HG02642 (cell line): ENCODE data around the gene ZDHHC20.
"Not testable (repeated sequence)": the region's sequence is repeated elsewhere in the genome, so short reads cannot be mapped to it uniquely, and the experiment has no call there.

ENCODE experiments used
- ATAC-seq: cut with Tn5 transposase; IDR thresholded peaks from one replicate; pipeline ENCODE4 v1.9.1; 2021; ENCODE audit warnings: mild to moderate bottlenecking; ENCODE audit not compliant: unreplicated experiment, poor library complexity

The ZDHHC20 gene

DNA sequence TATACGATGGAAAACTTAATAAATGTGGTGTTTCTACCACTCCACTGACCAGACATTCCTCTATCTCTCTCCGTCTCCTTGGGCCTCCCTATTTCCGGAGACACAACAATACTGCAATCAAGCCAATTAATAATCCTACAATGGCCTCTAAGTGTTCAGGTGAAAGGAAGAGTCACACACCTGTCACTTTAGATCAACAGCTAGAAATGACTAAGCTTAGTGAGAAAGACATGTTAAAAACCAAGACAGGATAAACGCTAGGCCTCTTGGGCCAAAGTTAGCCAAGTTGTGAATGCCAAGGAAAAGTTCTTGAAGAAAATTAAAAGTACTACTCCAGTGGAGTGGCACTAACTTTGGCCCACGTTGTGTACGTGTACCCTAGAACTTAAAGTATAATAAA, 22.5 kb downstream of the ZDHHC20 start:
- ATAC-seq, result no peak

- peak; percentile 99 for ATAC-seq
These were observed 23.4 kb downstream of the ZDHHC20 start for GRCh38 chr13:21435687-21436151.

GRCh38 chr13:21435231-21435630, 23.9 kb downstream of the ZDHHC20 start:
- no peak for ATAC-seq

- no peak for ATAC-seq
These were observed 24.5 kb downstream of the ZDHHC20 start for GRCh38 chr13:21434588-21434987.

DNA sequence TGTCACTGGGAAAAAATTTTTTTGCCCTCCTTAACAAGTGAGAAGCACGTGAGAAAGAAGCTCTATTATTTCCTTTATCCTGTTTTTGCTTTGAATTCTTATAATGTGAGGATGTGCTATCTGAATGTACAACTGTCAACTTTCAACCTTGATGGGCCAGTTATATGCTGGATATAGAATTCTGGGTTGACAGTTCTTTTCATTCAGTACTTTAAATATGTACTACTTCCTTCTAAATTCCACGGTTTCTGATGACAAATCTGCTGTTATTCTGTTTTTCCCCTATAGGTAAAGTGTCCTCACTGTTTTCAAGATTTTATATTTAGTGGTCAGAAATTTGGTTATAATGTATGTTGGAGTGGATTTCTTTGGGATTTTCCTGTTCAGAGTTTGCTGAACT, 29.9 kb downstream of the ZDHHC20 start:
- ATAC-seq, result no peak

DNA sequence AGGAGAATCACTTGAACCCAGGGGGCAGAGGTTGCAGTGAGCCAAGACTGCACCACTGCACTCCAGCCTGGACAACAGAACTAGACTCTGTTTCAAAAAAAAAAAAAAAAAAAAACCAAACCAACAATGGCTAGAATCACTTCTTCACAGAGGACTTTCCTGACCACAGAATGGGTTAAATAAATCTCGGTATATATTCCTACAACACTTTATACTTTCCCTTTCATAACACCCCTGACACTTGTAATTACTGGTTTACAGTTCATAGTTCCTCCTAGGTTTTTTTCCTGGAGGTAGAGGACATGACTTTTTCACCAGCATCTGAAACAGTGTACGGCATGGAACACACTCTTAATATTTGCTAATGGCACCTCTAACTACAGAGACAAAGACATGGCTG, 31.4 kb downstream of the ZDHHC20 start:
- ATAC-seq, result no peak

DNA sequence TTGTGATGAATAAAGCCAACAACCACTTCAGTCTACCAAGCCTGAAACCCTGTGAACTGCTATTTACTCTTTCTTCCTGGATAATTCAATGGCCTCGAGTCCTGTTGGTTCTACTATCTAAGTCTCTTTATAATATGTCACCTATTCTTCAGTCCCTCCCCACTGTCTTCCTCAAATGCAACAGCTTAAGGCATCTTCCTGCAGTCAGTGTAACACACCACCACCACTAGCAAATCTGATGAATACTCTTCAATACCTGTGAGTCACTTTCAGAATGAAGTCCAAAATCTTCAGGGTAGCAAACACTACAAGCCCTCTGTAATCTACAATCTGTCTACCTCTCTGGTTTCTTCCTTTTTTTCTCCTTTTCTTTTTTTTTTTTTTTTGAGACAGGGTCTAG, 32.9 kb downstream of the ZDHHC20 start:
- no peak for ATAC-seq

GRCh38 chr13:21420706-21421105, 38.4 kb downstream of the ZDHHC20 start:
- no peak for ATAC-seq

GRCh38 chr13:21413013-21413412, 46.1 kb downstream of the ZDHHC20 start:
- ATAC-seq, result no peak

- ATAC-seq, result not testable (repeated sequence)
These were observed 48.6 kb downstream of the ZDHHC20 start for GRCh38 chr13:21410453-21410852.

GRCh38 chr13:21405309-21405708, 53.8 kb downstream of the ZDHHC20 start:
- ATAC-seq, result no peak

GRCh38 chr13:21402586-21403307, 56.4 kb downstream of the ZDHHC20 start:
- ATAC-seq, result no peak

- ATAC-seq, result no peak
These were observed 59.4 kb downstream of the ZDHHC20 start for GRCh38 chr13:21399741-21400140.

DNA sequence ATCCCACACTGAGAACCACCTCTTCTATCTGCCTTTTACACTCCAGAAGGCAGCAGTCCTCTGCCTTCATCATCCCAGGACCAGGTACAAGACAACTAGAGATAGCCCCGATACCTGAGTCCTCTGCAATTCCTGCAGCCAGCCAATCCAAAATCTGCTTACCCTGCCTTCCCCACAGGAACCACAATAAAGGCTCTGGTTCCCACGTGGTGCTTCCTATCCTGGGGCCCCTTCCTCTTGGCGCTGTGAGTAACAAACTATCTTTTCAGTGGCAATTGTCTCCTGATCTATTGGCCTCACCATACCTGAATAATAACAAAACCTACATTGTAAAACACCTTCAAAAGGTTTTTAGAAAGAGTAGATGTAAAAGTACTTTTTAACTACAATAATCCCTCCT, 63.1 kb downstream of the ZDHHC20 start:
- ATAC-seq, result no peak

- no peak for ATAC-seq
These were observed 70.0 kb downstream of the ZDHHC20 start for GRCh38 chr13:21389124-21389523.

- no peak for ATAC-seq
These were observed 73.4 kb downstream of the ZDHHC20 start for GRCh38 chr13:21385710-21386109.

DNA sequence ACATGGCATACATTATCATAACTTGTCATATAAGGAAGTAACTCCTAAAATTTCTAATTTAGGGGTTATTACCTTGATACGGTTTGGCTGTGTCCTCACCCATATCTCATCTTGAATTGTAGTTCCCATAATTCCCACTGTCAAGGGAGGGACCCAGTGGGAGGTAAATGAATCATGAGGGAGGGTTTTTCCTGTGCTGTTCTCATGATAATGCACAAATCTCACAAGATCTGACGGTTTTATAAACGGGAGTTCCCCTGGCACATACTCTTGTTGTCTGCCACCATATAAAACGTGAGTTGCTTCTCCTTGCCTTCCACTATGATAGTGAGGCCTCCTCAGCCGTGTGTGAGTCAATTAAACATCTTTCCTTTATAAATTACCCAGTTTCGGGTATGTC, 76.0 kb downstream of the ZDHHC20 start:
- no peak for ATAC-seq

DNA sequence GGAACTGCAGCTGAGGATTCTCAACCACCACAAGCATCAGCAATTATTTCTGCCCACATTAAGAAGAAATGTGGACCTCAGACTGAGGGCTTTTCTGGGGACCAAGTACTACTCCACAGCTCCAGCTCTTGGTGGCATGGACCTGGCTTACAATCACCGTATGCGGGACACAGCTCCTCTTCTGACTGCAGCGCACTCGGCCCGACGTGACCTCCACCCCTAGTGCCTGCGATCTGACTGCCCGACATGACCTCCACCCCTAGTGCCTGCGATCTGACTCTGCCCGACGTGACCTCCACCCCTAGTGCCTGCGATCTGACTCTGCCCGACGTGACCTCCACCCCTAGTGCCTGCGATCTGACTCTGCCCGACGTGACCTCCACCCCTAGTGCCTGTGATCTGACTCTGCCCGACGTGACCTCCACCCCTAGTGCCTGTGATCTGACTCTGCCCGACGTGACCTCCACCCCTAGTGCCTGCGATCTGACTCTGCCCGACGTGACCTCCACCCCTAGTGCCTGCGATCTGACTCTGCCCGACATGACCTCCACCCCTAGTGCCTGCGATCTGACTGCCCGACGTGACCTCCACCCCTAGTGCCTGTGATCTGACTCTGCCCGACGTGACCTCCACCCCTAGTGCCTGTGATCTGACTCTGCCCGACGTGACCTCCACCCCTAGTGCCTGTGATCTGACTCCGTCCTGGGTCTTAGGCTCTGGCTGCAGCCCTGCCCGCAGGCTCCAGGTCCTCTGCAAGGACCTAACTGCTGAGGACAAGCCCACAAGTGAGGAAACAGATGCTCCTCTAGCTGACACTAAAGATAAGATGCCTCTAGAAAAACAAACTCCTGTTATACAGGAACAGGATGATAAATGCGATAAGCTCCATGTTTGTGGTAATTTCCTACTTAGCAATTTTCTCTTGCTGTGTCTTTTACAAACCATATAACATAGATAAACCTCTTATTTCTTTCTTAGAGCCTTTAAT, 81.8 kb downstream of the ZDHHC20 start:
- ATAC-seq, result not testable (repeated sequence)

GRCh38 chr13:21372530-21372929, 86.6 kb downstream of the ZDHHC20 start:
- ATAC-seq, result no peak

- no peak for ATAC-seq
These were observed 88.1 kb downstream of the ZDHHC20 start for GRCh38 chr13:21371011-21371410.

DNA sequence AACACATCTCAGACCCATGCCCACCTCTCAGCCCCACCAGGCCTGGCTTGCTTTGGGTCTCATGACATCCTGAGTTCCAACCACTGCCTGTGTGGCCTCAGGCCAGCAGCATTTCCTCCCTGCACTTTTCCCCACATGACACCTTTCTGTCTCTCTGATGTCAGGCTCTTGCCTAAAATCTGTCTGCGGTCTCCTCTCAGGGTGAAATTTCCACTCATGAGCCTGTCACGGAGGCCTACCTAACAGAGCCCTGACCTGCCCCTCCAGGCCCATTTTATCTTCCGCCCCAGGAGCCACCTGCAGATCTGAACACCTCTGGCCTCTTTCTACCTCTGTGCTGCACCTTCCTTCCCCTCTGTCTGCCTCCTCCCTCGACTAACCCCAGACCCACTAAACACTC, 93.5 kb downstream of the ZDHHC20 start:
- ATAC-seq, result no peak
